Sigmoid colon (tissue), 3 donors: ENCODE results near the gene TENM4.

Experiments used
- CTCF ChIP-seq, 4 experiments: fragments of 450-650 bp in 3 of 4; fragments of 200-600 bp in 1 of 4; IDR thresholded peaks; one replicate each; pipeline ENCODE4 v1.5.1; 2016 to 2019; ENCODE audit warnings: antibody characterized with exemption in 4 of 4, mild to moderate bottlenecking in 3 of 4, moderate library complexity in 2 of 4
- POLR2A ChIP-seq, 2 donors: fragments of 450-650 bp; IDR thresholded peaks; one replicate each; pipeline ENCODE4 v1.6.1; 2016; ENCODE audit warnings: antibody characterized with exemption in 2 of 2, mild to moderate bottlenecking in 2 of 2, moderate library complexity in 2 of 2

GRCh38 chr11:79237091-79237490 is 203.7 kb downstream of the TENM4 start:
- TF ChIP-seq POLR2A (IDR thresholded peaks at IDR 0.05) (no peak), CTCF (IDR thresholded peaks at IDR 0.05) (no peak)
